SK-N-SH (cell line): ENCODE data around the gene SMAD2. TPM values are rescaled to one million over a fixed set of nuclear protein-coding genes. Genes with fewer than 3 reads are reported as not detected.

ENCODE experiments used
- CTCF ChIA-PET: fragments of 300-600, 350-600 bp; formaldehyde crosslinking; extraction: SDS; loops from one replicate; lab custom pipeline; 2021; lab: Yijun Ruan, JAX
- POLR2A ChIA-PET: fragments of 350-600 bp; sonication (Branson Sonifier 250); formaldehyde crosslinking; extraction: SDS; loops from one replicate; lab custom pipeline; 2020; ENCODE audit warnings: antibody characterized with exemption, inconsistent platforms; lab: Yijun Ruan, JAX
- DNase-seq: peaks from one replicate; pipeline ENCODE4 v3.0.0; 2012
- H2AFZ ChIP-seq: fragments of 200-600 bp; sonication (generic); 2 replicates; pipeline ENCODE4 v1.8.1; 2016; ENCODE audit warnings: antibody characterized with exemption, mild to moderate bottlenecking, low read depth
- H3F3A ChIP-seq: fragments of 200-600 bp; sonication (generic); replicated peaks from 2 replicates; pipeline ENCODE3; 2016; ENCODE audit warnings: antibody characterized with exemption, mild to moderate bottlenecking; ENCODE audit not compliant: insufficient read depth
- H3K27ac ChIP-seq, 2 experiments: fragments of 200-500 bp in 1 of 2; fragments of 200-600 bp in 1 of 2; sonication (Bioruptor generic) in 1 of 2; sonication (generic), shearing (Covaris generic) in 1 of 2; 2 replicates each; pipeline versions ENCODE4 v1.5.1 to v1.6.1; 2014 to 2016; ENCODE audit warnings: low read depth in 2 of 2, inconsistent platforms in 1 of 2, low read length in 1 of 2, mild to moderate bottlenecking in 1 of 2, mixed read lengths in 1 of 2
- H3K27me3 ChIP-seq: fragments of 200-600 bp; sonication (generic), shearing (Covaris generic); 2 replicates; pipeline ENCODE4 v1.6.1; 2016; ENCODE audit warnings: mixed run types; ENCODE audit not compliant: insufficient read depth
- H3K36me3 ChIP-seq, 2 experiments: fragments of 200-500 bp in 1 of 2; fragments of 200-600 bp in 1 of 2; sonication (Bioruptor generic) in 1 of 2; sonication (generic) in 1 of 2; replicated peaks in 1 of 2; 2 replicates each; pipeline versions ENCODE3 to v1.5.1; 2014 to 2016; ENCODE audit warnings: low read length in 1 of 2, mild to moderate bottlenecking in 1 of 2; ENCODE audit not compliant: insufficient read depth in 2 of 2, control insufficient read depth in 1 of 2
- H3K4me1 ChIP-seq, 2 experiments: fragments of 200-500 bp in 1 of 2; fragments of 200-600 bp in 1 of 2; sonication (Bioruptor generic) in 1 of 2; sonication (generic), shearing (Covaris generic) in 1 of 2; 2 replicates each; pipeline versions ENCODE4 v1.5.1 to v1.6.1; 2014 to 2016; ENCODE audit warnings: low read depth in 1 of 2, low read length in 1 of 2, mixed run types in 1 of 2; ENCODE audit not compliant: insufficient read depth in 2 of 2, control insufficient read depth in 1 of 2
- H3K4me2 ChIP-seq: fragments of 200-600 bp; sonication (generic), shearing (Covaris generic); 2 replicates; pipeline ENCODE4 v1.6.1; 2017; ENCODE audit warnings: mixed run types
- H3K4me3 ChIP-seq, 2 experiments: fragments of 200-500 bp in 1 of 2; fragments of 200-600 bp in 1 of 2; sonication (Bioruptor generic) in 1 of 2; sonication (generic), shearing (Covaris generic) in 1 of 2; 2 replicates each; pipeline versions ENCODE4 v1.5.1 to v1.8.1; 2014 to 2016; ENCODE audit warnings: low read depth in 2 of 2, inconsistent platforms in 1 of 2, low read length in 1 of 2, mild to moderate bottlenecking in 1 of 2, mixed read lengths in 1 of 2, moderate library complexity in 1 of 2
- H3K79me2 ChIP-seq: fragments of 200-600 bp; sonication (generic); 2 replicates; pipeline ENCODE4 v1.8.1; 2017; ENCODE audit warnings: mild to moderate bottlenecking; ENCODE audit not compliant: insufficient read depth
- H3K9ac ChIP-seq: fragments of 200-600 bp; sonication (generic); 2 replicates; pipeline ENCODE4 v1.6.1; 2017; ENCODE audit warnings: mixed run types
- H3K9me2 ChIP-seq: fragments of 200-600 bp; sonication (generic); 2 replicates; pipeline ENCODE4 v1.6.1; 2017; ENCODE audit warnings: mixed run types
- H3K9me3 ChIP-seq: fragments of 200-600 bp; sonication (generic); 2 replicates; pipeline ENCODE4 v1.6.1; 2017; ENCODE audit warnings: mixed run types, mild to moderate bottlenecking, moderate library complexity
- H4K20me1 ChIP-seq: fragments of 200-600 bp; sonication (generic); 2 replicates; pipeline ENCODE4 v1.6.1; 2017; ENCODE audit warnings: mild to moderate bottlenecking, mixed run types; ENCODE audit not compliant: insufficient read depth
- CHD2 ChIP-seq: fragments of 150-350 bp; IDR thresholded peaks from 2 replicates; pipeline ENCODE4 v1.6.1; 2018; ENCODE audit warnings: low read length; ENCODE audit not compliant: partially characterized antibody
- EP300 ChIP-seq, 2 experiments: IDR thresholded peaks; 2 replicates each; pipeline versions ENCODE4 v1.4.0 to v1.6.1; 2012; ENCODE audit warnings: borderline replicate concordance in 1 of 2, low read depth in 1 of 2, low read length in 1 of 2
- FOXJ3 ChIP-seq: sonication (generic); formaldehyde crosslinking; IDR thresholded peaks from 2 replicates; pipeline ENCODE4 v1.5.1; 2020; ENCODE audit warnings: mild to moderate bottlenecking, missing genetic modification reagents
- GATA2 ChIP-seq: sonication (generic); formaldehyde crosslinking; IDR thresholded peaks from 2 replicates; pipeline ENCODE4 v1.5.0; 2020; ENCODE audit warnings: mild to moderate bottlenecking, missing genetic modification reagents
- JUND ChIP-seq: IDR thresholded peaks from 2 replicates; pipeline ENCODE4 v1.4.0; 2012
- MXI1 ChIP-seq: IDR thresholded peaks from 2 replicates; pipeline ENCODE4 v1.6.1; 2012; ENCODE audit warnings: mild to moderate bottlenecking, low read depth, low read length, improper control_type of control experiment
- RFX5 ChIP-seq: IDR thresholded peaks from 2 replicates; pipeline ENCODE4 v1.6.1; 2012; ENCODE audit warnings: mild to moderate bottlenecking, improper control_type of control experiment, low read length
- SMC3 ChIP-seq: IDR thresholded peaks from 2 replicates; pipeline ENCODE4 v1.6.1; 2012; ENCODE audit warnings: low read depth, low read length, improper control_type of control experiment
- YY1 ChIP-seq: IDR thresholded peaks from 2 replicates; pipeline ENCODE4 v1.4.0; 2012; ENCODE audit warnings: low read depth, mild to moderate bottlenecking
- WGBS: methylation state at CpG from one replicate; pipeline ENCODE4 v1.1.6; 2017; ENCODE audit warnings: low lambda C conversion rate; 5-methylcytosine and 5-hydroxymethylcytosine counted together
- polyA plus RNA-seq, 3 experiments: library from polyadenylated mRNA; depleted of rRNA; stranded (reverse); fragments of >200 nt; gene quantifications; 2 replicates each; pipeline ENCODE4 v1.2.3, GENCODE V29; 2012
- TF ChIP-seq, protein P1 (sequence below): IDR thresholded peaks from 2 replicates; pipeline ENCODE4 v1.4.0; 2012; ENCODE audit warnings: low read depth, borderline replicate concordance
- TF ChIP-seq, protein P2 (sequence below): IDR thresholded peaks from 2 replicates; pipeline ENCODE4 v1.4.0; 2012; ENCODE audit warnings: low read depth
- TF ChIP-seq, protein P3 (sequence below): fragments of 200-600 bp; sonication (generic); IDR thresholded peaks from 2 replicates; pipeline ENCODE4 v1.6.1; 2017; ENCODE audit warnings: antibody characterized with exemption, mild to moderate bottlenecking, moderate library complexity

The SMAD2 gene
- polyA plus RNA-seq, 1 of the 3 experiments (the other 2 are of a cell fraction): 36.3 TPM

DNA sequence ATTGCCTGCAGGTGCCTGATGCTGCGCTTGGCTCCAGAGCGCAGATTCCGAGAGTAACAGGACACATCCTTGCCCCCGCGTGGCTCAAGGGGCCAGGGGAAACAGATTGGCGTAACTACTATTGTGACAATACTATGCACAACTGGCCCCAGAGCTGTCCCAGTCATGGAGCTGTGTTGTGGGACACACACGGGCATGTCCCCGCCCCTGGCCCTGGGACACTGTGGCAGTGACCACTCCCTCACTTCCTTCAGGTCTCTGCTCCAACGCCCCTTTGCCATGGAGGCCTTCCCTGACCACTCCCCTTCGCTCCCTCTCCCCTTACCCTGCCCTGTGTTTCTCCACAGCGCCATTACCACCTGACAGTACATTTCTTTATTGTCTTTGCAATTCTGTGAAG lies 132.1 kb downstream of the SMAD2 start:
- Histone ChIP-seq H3K4me2 (no peak overlapping the region), H3K27ac (no peak overlapping the region), H3K4me1 (peaks cover 0 to 42% of the 10 kb centered on the region in 2 experiments; a peak in 1 of 4 replicates), H3K9ac (no peak overlapping the region), H3F3A (no peaks in the 10 kb centered on the region), H3K9me3 (no peaks in the 10 kb centered on the region), H3K27me3 (no peaks in the 10 kb centered on the region; the same call in 1 of the 2 replicates), H2AFZ (no peak overlapping the region), H3K4me3 (no peak overlapping the region), H3K9me2 (no peaks in the 10 kb centered on the region), H4K20me1 (no peaks in the 10 kb centered on the region), H3K79me2 (no peaks in the 10 kb centered on the region), H3K36me3 (no peaks in the 10 kb centered on the region)
- no peak for DNase-seq
- TF ChIP-seq FOXJ3 (CRISPR knock-in tag): no peak
- no peak for TF ChIP-seq GATA2
- no peak for TF ChIP-seq CHD2
- TF ChIP-seq, protein P1, sequence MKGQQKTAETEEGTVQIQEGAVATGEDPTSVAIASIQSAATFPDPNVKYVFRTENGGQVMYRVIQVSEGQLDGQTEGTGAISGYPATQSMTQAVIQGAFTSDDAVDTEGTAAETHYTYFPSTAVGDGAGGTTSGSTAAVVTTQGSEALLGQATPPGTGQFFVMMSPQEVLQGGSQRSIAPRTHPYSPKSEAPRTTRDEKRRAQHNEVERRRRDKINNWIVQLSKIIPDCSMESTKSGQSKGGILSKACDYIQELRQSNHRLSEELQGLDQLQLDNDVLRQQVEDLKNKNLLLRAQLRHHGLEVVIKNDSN: no peak
- TF ChIP-seq RFX5: no peak
- TF ChIP-seq YY1: no peak
- TF ChIP-seq JUND: no peak
- CTCF ChIA-PET: no interaction called here
- POLR2A ChIA-PET: no interaction called here
- 75% methylated on average over 9 of the region's 11 CpGs for WGBS

DNA sequence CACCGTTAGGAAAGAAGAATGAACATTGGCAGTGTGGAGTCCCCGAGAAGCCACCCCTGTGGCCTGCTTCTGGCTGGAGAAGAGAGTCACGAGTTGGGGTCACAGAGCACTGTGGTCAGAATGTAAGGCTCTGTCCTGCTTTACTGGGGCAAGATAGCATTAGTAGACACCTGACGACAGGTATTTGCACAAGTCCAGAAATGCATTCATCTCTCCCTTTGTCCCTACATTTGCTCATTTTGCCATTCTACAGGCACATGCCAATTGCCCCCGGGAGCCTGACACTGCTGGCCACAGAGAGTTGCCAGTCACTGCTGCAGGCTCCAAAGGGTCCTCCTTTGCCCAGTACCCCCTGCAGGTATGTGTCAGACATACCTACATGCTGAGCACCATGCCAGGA lies 133.3 kb downstream of the SMAD2 start:
- Histone ChIP-seq H3K36me3 (no peaks in the 10 kb centered on the region), H3K27me3 (no peaks in the 10 kb centered on the region; the same call in 1 of the 2 replicates), H3K9me3 (no peaks in the 10 kb centered on the region), H2AFZ (no peak overlapping the region), H3K9me2 (no peaks in the 10 kb centered on the region), H3K4me2 (no peak overlapping the region), H3K27ac (no peak overlapping the region), H3K4me1 (peaks cover 0 to 37% of the 10 kb centered on the region in 2 experiments; a peak in 1 of 4 replicates), H3K4me3 (no peak overlapping the region), H3K79me2 (no peaks in the 10 kb centered on the region), H4K20me1 (no peaks in the 10 kb centered on the region), H3K9ac (no peak overlapping the region), H3F3A (no peaks in the 10 kb centered on the region)
- 79% methylated on average over 5 of the region's 5 CpGs for WGBS
- ChIA-PET CTCF (no interaction called here), POLR2A (no interaction called here)
- DNase-seq: no peak
- no peak for TF ChIP-seq EP300 (IDR thresholded peaks at IDR 0.05; ENCODE audit: borderline replicate concordance in 1 of 2, low read depth in 1 of 2, low read length in 1 of 2)
- TF ChIP-seq, protein P2, sequence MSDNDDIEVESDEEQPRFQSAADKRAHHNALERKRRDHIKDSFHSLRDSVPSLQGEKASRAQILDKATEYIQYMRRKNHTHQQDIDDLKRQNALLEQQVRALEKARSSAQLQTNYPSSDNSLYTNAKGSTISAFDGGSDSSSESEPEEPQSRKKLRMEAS: no peak
- no peak for TF ChIP-seq SMC3
- TF ChIP-seq, protein P3, sequence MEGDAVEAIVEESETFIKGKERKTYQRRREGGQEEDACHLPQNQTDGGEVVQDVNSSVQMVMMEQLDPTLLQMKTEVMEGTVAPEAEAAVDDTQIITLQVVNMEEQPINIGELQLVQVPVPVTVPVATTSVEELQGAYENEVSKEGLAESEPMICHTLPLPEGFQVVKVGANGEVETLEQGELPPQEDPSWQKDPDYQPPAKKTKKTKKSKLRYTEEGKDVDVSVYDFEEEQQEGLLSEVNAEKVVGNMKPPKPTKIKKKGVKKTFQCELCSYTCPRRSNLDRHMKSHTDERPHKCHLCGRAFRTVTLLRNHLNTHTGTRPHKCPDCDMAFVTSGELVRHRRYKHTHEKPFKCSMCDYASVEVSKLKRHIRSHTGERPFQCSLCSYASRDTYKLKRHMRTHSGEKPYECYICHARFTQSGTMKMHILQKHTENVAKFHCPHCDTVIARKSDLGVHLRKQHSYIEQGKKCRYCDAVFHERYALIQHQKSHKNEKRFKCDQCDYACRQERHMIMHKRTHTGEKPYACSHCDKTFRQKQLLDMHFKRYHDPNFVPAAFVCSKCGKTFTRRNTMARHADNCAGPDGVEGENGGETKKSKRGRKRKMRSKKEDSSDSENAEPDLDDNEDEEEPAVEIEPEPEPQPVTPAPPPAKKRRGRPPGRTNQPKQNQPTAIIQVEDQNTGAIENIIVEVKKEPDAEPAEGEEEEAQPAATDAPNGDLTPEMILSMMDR: no peak
- TF ChIP-seq MXI1: no peak
- no peak for TF ChIP-seq GATA2
- no peak for TF ChIP-seq FOXJ3 (CRISPR knock-in tag)
